Measurements from ENCODE around the gene PIK3R2.

- TF ChIP-seq ZFP3 (CRISPR knock-in tag; IDR thresholded peaks at IDR 0.05) (no peak), ZNF8 (CRISPR knock-in tag; IDR thresholded peaks at IDR 0.05) (no peak), PATZ1 (CRISPR knock-in tag; IDR thresholded peaks at IDR 0.05; ENCODE audit: borderline replicate concordance) (no peak)
Observed at GRCh38 chr19:18197941-18198340, 45.0 kb downstream of the PIK3R2 start.
